Fibroblast of skin of right biceps (primary cell): Measurements from ENCODE around the gene TMEM132E.

Experiments
- DNase-seq: peaks from one replicate; pipeline ENCODE4 v3.0.0-alpha.2; 2013

Gene TMEM132E

DNA sequence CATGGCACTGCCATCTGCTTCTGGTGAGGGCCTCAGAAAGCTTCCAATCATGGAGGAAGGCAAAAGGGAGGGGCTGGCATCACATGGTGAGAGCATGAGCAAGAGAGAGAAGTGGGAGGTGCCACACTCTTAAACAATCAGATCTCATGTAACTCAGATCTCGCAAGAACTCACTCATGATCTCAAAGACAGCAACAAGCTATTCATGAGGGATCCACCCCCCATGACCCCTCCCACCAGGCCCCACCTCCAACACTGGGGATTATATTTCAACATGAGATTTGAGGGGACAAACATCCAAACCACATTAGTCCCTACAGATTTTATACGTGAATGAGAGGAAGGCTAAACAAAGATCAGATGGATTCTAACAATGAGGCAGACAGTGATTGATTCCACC, 8.9 kb upstream of the TMEM132E start:
- DNase-seq: no peak

DNA sequence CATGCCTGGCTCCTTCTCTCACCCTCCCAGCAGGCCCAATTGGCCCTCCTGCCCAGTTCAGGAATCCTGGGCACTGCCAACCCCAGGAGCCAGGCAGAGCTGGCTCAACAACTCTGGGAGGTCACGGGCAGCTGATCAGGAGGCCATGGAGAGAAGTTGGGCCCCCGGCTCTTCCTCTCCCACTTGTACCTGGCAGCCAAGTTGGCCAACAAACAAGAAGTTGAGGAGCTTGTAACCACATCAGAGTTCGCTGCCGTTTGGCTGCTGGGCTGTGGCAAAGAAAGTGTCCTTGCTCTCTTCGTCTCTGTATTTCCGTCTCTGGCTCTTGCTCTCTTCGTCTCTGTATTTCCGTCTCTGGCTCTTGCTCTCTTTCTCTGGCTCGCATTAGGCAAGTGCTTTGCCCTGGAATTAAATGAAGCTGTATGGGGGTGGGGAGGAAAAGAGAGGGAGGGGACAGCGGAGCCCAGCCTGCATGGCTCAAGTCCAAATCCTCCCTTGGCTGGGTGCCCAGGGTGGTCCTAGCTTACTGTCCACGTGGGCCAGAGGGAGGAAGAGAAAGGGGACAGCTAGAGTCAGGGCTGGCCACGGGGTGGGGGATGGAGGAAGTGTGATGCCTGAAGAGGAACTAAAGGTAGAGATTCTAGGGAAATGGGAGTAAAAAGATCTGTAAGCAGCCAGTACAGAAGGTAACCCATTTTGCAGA, 7.8 kb upstream of the TMEM132E start:
- DNase-seq: no peak

DNA sequence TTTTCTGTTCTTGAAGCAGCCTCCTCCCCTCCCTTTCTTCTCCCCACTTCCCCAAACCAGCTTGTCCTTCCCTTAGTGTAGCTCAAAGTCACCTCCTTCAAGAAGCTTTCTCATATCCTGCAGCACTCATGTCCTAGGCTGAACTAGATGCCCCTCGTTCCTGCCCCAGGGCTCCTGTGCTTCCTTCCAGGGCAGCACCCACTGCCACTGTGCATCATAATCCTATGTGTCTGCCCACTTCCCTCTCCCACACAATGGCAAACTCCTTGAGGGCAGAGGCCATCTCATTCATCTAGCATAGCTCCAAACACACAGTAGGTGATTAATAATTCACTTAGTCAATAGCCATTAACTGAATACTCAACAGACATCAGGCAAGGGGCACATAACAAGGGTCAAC, 6.9 kb upstream of the TMEM132E start:
- no peak for DNase-seq

GRCh38 chr17:34575182-34575581, 4.2 kb upstream of the TMEM132E start:
- DNase-seq: no peak

GRCh38 chr17:34578016-34578415, 1.4 kb upstream of the TMEM132E start:
- no peak for DNase-seq

DNA sequence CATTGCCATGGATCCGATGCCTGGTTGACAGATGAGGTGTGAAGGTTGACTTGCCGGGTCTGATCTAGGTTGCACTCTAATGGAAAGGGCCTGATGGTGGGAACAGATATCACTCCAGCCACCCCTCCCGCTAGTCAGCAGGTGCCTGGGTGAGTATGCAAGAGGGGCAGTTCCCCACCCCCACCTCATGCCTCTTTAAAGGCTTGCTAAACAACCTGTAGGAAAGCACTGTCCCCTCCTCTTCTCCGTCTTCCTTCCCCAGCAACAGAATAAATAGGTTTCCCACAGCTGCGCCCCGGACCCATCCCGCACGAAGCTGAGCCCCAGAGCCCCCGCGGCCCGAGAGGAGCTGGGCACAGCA, 746 bp upstream of the TMEM132E start:
- DNase-seq: no peak

DNA sequence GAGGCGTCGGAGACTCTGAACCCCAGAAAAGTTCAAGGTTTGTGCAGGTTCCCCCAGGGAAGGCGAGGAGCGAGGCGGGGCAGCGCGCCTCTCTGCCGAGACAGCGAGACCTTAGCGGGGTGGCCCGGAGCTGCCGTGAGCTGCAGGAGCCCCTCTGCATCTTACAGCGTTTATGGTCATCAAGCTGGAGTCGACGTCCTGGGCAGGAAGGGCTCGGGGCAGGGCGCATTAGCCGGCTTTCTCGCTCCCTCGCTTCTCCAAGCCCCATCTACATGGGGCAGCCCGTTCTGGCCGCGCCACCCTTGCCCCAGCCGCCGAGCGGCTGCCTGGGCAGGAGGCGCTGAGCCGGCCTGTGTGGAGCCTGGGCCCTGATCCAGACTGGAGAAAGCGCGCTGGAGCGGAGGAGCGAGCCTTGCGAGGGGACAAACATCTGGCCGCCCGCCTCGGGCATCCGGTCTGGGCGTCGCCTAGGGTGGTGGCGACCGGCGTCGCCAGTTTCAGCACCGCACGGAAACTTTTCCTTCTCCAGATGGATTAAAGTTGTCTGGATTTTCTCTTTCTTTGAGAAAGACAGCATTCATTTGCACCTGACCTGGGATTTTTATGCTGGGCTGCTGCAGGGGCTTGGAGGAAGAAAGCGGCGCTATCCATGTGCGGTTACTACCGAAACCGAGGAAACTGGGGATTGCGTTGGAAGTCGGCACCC, 750 bp downstream of the TMEM132E start:
- no peak for DNase-seq

GRCh38 chr17:34580685-34581445, 1.5 kb downstream of the TMEM132E start:
- no peak for DNase-seq

GRCh38 chr17:34581446-34582184, 2.2 kb downstream of the TMEM132E start:
- no peak for DNase-seq

DNA sequence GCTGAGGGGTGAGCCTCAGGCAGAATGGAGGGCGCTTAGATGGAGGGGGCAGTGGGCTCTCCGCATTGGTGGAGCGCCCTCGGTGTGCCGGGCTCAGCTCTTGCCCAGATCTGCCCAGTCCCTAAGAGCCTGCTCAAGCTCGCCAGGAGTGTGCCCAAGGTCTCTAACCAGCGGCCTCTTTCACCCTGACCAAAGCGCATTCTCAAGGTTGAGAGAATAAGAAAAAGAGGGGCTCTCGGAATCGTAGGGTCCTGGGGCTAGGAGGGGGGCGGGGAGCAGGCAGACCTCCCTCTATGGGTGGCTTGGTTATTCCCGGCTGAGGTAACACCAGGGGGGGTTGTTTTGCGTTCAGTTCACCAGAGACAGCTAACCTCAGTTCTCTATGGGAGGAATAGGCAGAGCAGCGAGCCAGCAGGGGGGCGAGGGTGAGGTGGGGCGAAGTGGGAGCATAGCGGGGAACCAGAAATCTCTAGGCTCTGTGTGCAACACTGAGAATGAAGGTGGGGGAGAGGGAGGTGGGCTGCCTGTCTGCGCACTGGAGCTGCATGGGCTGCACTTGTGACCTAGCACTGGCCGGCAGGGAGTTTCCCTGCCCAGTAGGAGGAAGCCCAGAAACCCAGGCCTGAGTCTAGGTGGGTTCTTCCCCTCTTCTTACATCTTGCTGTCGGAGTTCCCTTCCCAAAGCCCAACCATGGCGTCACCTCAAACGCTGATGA, 3.0 kb downstream of the TMEM132E start:
- DNase-seq: no peak

DNA sequence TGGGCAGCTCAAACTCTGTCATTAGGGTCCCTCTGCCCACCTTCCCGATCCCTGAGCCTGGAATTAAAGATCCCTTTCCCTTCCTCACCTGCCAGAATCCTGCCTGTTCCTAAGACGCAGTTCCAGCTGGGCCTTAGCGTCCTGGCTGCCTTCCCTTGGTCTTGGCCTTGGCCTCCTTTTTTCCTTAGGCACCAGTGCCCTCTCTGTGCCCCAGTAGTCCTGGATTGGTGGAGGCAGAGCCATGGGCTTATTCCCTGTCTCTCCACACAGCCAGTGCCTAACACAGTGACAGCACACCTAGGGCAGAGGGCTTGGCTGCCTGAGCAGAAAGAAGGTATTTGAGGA, 3.5 kb downstream of the TMEM132E start:
- DNase-seq: no peak

DNA sequence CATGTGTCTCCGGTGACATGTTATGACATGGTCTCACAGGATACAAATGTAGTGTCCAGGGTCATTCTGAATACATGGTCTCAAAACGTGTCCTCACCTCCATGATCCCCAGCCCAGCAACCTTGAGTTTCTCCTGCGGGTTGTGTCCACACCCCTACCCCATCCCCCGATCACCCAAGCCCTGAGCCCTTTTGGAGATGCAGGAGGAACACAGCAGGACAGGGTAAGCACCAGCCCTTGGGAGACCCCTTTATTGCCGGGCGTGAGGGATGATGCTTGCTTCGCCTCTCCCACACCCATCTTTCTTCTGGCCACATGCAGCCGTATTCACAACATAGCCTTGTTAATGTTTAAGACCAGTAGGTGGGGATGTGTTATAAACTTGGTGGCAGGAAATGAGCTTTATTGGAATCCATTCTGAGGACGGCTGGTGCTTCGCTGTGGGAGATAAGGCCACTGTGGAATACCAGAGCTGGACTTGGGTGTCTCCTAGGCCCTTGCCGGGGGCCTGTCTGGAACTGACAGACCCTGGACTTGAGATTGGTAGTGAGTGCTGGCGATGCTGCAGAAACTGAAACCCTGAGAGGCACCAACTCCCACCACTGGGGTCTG, 5.5 kb downstream of the TMEM132E start:
- no peak for DNase-seq

DNA sequence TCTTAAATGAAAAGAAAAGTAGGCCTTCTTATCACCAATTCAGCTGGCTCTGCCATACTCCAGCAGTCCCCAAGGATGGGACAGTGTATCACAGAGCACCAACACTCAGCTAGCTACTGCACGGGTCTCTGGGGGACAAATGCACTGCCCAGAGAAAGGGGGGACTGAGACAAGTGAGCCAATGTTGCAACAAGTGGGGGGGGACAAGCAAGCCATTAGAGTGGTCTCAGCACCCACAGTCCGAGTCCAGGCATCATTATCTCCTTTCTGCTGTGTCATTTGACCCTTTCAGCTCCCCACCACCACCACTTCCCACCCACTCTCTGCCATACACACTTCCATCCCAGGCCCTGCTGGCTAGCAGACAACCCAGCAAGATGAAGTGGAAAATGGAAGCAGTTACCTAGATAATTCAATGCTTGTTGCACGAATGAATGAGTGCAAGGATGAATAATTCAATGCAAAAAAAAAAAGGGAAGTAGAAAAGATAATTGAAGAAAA, 7.0 kb downstream of the TMEM132E start:
- no peak for DNase-seq

GRCh38 chr17:34588266-34588665, 8.9 kb downstream of the TMEM132E start:
- DNase-seq: no peak

DNA sequence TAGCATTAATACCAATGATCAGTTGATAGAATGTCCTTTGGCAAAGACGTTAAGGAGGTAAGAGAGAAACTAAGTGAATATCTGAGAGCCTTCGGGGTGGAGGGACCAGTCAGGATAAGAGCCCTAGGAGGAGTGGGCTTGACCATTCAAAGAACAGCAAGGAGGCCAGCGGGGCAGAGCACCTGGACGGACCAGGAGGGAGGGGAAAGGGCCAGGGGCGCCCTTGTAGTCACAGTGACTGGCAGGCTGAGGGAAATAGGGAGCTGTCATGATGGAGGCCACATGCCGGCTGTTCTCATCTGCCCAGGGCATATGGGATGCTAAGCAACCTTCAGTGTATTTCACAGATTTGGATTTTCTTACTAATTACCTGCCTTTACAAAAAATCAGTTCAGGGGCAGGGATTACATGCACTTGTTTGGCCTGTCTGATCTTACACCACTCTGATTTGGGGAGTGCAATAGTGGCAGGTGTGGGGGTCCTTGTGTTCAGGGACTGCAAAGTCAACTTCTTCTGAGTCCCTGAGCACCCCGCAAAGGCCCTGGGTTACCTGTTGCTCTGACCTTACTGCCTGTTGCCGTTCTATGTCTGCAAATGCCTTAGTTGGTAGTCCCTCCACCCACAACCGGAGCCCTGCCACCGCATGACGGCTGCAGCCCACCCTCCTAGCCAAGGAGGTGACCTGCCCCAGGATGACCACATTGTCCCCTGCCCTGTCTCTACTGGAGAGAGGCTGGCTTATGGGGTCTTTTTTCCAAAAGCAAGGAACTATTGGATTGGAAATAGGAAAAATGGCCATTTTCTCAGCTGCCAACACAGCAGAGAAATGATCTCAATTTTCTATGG, 10.0 kb downstream of the TMEM132E start:
- no peak for DNase-seq

- DNase-seq: no peak
Measured at GRCh38 chr17:34592002-34592401, 12.6 kb downstream of the TMEM132E start.

GRCh38 chr17:34596920-34597319, 17.5 kb downstream of the TMEM132E start:
- no peak for DNase-seq

DNA sequence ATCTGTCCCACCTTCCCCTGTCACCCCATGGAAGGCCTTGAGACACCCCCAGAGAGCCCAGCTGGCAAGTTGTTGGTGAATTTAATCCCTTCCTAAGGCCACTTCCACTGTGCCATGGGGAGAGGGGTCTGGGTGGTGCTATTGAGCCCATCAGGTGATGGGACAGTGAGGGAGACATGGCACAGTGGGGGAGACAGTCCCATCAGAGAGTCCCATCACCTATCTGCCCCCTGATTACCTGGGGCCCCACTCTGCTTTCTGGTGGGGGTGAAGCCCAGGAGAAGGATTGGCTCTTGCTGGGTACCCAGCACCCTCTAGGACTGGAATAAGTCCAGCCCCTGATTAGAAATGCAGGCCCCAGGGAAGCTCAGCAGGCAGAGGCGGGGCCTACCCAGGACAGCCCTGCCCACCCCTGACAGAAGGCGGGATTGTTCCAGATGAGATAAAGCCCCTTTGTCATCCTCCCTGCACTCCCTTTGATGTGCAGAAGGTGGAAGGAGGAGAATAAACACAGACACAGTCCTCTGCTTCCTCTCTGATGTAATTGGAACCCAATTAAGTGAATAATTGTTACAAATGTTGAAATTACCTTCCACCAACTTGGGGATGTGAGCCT, 18.9 kb downstream of the TMEM132E start:
- no peak for DNase-seq

DNA sequence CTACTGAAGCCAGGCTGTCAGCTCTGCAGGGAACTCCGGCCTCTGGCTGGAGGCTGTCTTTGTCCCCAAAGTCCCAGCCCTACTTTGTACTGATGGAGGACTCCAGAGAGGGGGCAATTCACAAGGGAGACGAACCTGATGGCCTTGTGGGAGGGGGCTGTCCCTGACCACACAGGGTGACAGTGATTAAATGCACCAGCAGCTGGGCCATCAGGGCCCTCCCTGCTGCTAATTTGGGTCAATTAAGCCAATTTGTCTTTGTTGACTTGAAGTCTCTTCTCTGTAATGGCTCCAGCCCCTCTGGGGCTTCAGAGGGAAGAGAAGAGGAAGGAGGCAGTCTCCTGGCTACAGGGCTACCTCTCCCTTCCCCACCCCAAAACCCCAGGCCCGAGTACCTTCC, 22.0 kb downstream of the TMEM132E start:
- DNase-seq: no peak

DNA sequence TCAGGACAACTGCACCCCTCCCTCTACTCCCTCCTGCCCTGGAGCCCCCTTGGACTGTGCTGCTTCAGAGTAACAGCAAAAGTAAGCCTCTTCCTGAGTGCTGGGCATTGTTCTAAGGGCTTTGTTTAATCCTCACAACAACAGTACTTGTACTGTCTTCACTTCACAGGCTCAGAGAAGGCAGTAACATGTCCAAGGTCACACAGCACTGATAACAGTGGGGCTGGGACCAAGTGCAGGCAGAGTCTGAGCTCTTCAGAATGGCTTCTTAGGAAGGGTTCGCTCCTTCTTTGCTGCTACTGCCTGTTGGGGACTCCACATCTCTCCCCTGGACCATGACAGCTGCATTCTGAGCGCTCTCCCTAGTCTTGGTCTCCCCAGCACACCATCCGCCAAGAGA, 24.6 kb downstream of the TMEM132E start:
- no peak for DNase-seq

GRCh38 chr17:34606763-34607162, 27.4 kb downstream of the TMEM132E start:
- no peak for DNase-seq
